ENCODE results near the gene UBAP2.

DNA sequence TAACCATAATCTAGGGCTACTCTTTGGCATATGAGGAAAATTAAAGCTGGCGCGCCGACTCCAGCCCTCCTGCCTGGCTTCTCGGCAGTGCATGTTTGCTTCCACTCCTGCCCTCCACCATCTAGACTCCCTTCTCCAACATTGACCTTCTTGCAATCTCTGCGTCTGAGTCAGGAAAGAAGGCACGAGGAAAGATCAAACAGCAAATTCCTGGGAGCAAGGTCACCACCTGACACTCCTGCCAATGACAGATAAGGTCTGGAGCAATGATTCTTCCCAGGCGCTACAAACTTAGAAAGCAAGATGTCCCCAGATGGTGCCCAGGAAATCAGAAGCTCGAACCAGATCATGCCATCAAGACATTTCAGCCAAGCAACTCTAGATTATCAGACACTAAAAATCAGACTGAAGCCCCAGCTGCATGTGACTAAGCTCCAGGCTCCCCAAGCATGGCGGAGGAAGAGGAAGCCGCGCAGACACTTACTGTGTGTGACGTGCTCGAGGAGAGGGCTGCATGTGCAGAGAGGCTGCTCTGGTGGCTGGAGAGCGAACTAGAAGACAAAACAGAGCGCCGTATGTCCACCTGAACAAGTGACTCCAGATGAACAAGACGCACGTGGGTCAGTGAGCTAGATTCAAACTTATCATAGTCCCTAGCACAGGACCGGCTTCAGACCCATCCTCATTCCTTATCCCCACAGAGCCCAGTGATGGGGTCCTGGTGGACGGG is 116.4 kb downstream of the UBAP2 start:
- TF ChIP-seq, protein P1, sequence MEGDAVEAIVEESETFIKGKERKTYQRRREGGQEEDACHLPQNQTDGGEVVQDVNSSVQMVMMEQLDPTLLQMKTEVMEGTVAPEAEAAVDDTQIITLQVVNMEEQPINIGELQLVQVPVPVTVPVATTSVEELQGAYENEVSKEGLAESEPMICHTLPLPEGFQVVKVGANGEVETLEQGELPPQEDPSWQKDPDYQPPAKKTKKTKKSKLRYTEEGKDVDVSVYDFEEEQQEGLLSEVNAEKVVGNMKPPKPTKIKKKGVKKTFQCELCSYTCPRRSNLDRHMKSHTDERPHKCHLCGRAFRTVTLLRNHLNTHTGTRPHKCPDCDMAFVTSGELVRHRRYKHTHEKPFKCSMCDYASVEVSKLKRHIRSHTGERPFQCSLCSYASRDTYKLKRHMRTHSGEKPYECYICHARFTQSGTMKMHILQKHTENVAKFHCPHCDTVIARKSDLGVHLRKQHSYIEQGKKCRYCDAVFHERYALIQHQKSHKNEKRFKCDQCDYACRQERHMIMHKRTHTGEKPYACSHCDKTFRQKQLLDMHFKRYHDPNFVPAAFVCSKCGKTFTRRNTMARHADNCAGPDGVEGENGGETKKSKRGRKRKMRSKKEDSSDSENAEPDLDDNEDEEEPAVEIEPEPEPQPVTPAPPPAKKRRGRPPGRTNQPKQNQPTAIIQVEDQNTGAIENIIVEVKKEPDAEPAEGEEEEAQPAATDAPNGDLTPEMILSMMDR (IDR thresholded peaks at IDR 0.05; ENCODE audit: insufficient read depth, low read length, poor library complexity, severe bottlenecking) = no peak
- TF ChIP-seq EZH2phosphoT487 (conservative IDR thresholded peaks at IDR 0.05; ENCODE audit: low read length) = no peak
